Hepatocyte (in vitro differentiated cells): ENCODE results near the gene RAB5A.

Experiments
- CTCF ChIP-seq: fragments of 200-600 bp; sonication (generic); IDR thresholded peaks from 2 replicates; pipeline ENCODE4 v1.5.1; 2016; ENCODE audit warnings: antibody characterized with exemption, mild to moderate bottlenecking; ENCODE audit not compliant: poor library complexity
- EZH2 ChIP-seq: fragments of 200-600 bp; sonication (generic); IDR thresholded peaks from 2 replicates; pipeline ENCODE4 v1.6.1; 2016; ENCODE audit warnings: antibody characterized with exemption, mild to moderate bottlenecking, borderline replicate concordance
- EZH2phosphoT487 ChIP-seq: fragments of 200-600 bp; sonication (generic); IDR thresholded peaks from one replicate; pipeline ENCODE4 v1.6.1; 2018; ENCODE audit warnings: antibody characterized with exemption, mild to moderate bottlenecking, low read depth, moderate library complexity; ENCODE audit not compliant: unreplicated experiment, severe bottlenecking

DNA sequence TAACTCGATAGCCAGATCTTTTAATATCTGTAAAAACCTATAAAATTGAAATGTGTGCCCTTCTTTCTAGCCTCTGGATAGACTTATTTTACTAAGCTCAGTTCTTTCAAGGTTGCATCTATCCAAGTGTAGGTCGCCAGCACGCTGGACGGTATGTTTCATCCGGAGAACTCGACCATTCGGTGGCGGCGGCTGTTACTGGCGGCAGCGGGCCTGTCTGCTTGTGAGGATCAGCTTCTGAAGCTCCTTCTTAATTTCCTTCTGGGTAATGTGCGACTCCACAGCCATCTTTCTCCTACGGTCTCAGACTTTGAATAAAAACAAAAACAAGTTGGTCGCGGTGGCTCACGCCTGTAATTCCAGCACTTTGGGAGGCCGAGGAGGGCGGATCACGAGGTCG, 61.1 kb downstream of the RAB5A start:
- TF ChIP-seq CTCF (no peak), EZH2 (no peak), EZH2phosphoT487 (no peak)
